Measurements from ENCODE around the gene PDE8A.
"Not testable (repeated sequence)": the region's sequence is repeated elsewhere in the genome, so short reads cannot be mapped to it uniquely, and the experiment has no call there.

The PDE8A gene

DNA sequence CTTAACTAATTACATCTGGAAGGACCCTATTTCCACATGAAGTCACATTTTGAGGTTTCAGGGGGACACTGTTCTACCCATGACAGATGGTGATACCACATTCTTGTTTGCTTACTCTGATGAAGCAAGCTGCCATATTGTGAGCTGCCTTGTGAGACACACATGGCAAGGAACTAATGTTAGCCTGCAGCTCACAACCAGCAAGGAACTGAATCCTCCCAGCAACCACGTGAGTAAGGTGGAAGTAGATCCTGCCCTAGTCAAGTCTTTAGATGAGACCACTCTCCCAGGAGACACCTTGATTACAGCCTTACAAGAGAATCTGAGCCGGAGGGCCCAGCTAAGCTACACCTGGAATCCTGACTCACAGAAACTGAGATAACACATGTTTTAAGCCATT, 160.1 kb downstream of the PDE8A start:
- no peak for DNase-seq

DNA sequence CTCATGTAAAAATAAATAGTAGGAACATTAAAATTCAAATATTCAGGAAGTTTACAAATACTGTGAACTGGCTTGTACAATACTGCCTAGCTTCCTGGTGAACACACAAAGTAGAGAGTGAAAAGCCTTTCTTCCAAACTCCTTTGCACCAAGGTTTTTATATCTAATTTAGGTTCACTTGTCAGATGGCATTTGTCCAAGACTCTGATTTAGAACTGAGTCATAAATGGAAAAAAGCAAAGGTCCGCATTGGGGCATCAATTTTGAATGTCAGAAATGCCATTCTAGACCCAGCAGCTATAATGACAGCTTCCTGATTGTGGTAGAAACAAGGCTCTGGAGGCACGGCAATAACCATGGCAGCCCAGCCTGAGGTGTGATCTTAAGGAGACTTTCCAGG, 160.7 kb downstream of the PDE8A start:
- peak; percentile 8 for DNase-seq

DNA sequence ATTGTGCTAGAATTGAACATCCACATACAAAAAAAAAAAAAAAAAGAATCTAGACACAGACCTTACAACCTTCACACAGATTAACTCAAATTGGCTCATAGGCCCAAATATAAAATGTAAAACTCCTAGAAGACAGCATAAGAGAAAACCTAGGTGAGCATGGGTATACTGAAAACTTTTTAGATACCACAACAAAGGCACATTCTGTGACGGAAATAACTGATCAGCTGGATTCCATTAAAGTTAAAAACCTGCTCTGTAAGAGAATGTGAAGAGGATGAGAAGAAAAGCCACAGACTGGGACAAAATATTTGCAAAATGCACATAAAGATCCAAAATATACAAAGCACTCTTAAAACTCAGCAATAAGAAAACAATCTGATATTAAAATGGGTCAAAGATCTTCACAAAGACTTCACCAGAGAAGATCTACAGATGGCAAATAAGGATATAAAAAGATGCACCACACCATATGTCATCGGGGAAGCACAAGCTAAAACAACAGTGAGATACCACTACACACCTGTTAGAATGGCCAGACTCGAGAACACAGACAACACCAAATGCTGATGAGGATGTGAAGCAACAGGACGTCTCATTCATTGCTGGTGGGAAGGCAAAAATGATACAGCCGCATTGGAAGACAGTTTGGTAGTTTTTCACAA, 167.9 kb downstream of the PDE8A start:
- DNase-seq = no peak

DNA sequence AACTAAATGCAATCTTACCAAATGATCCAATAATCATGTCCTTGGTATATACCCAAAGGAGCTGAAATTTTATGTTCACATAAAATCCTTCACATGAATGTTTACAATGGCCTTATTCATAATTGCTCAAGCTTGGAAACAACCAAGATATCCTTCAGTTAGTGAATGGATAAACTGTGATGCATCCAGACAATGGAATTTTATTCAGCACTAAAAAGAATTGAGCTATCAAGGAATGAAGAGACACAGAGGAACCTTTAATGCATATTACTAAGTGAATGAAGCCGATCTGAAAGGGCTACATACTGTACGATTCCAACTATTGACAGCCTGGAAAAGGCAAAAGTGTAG, 168.4 kb downstream of the PDE8A start:
- DNase-seq = no peak

DNA sequence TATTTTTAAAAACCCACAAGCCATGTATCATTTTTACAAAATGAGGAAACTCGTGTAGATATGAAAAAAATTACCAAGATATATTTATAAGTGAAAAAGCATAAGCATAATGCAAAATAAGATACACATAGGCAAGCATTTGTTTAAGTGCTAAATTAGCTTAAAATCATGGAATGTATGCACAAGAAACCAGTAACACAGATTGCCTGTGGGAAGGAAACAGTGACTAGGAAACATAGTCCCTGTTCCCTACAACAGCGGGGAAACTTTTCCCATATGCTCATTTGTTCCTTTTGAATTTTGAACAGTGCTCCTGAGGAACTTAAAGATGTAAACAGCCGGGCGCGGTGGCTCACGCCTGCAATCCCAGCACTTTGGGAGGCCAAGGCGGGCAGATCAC, 169.5 kb downstream of the PDE8A start:
- DNase-seq = no peak

DNA sequence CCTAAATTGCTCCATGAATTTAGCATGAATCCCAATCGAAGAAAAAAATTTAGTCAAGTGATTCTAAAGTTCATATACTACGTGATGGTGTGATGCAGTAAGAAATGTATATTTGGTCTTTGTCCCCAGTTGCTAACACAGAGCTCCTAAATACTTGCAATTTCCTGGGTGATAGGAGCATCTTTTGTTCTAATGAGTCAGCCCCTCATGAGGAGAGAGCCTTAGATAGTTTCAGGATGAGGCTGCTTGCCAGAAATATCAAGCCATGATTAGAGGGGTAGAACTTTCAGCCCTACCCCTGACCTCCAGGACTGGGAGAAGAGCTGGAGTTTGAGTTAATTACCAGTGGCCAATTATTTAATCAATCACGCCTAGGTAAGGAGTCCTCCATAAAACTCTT, 170.2 kb downstream of the PDE8A start:
- DNase-seq = no peak

DNA sequence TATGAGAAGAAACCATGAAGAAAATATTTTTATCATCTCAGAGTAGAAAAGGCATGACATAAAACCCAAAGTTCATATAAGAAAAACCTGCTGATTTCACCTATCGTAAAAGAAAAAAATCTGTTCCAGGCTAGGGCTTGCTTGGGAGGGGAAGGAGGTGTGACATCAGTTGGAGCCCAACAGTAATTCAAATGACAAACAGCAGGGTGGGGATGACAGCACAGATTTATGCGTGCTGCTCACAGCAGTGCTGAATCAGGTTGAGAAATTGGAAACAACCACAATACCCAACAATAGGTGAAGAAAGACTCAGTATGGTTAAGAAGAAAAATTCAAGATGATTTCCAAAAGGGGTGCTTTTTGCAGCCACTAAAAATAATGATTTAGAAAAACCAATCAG, 172.4 kb downstream of the PDE8A start:
- DNase-seq = no peak

DNA sequence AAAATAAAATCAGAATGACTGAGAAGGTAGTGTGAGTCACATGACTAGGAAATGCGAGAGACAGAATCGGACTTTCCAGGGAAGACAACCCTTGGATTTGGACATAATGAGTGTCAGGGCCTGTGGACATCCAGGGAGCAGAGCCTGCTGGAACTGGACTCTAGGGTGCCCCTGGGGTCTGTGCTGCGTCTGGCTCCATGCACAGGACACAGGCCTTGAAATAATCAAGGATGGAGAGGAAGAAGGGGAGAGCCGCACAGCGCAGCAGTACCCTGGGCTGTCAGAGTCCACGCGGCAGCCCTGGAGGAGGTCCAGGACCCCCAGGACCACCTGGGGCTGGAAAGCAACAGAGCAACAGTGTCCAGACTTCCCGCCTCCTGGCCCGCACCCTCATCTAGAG, 173.7 kb downstream of the PDE8A start:
- DNase-seq = no peak

DNA sequence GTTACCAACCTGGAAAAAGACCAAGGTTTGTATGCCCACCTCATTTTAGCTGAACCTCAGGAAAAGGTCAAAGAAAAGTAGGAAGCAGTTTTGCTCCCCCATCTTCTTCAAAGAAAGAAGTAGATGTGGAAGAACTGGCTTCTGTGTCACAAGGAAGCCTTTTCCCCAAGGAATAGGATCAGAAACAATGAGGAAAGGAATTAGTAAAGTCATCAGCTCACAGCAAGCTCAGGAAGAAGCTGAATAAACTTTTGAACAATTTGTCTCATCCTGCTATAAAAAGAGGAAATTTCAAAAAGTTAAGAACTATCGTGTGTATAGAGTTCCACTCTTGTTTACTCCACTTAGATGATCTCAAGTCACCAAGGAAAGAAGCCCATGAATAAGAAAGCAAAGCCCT, 174.2 kb downstream of the PDE8A start:
- no peak for DNase-seq

DNA sequence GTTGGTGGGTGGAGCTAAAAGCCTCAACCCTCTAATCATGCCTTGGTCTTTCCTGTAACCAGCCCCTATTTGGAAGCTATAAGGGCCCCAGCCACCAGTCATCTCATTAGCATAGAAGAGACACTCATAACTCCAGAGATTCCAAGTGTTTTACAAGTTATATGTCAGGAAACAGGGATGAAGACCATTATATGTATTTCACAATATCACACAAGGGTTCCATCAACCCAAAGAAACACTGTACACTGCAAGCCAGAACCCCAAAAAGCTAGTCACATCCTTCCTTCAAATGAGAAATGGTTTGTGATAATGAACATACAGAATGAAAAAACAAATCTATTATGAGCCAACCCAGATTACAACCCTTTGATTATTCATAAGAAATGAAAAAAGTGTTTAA, 175.7 kb downstream of the PDE8A start:
- no peak for DNase-seq

DNA sequence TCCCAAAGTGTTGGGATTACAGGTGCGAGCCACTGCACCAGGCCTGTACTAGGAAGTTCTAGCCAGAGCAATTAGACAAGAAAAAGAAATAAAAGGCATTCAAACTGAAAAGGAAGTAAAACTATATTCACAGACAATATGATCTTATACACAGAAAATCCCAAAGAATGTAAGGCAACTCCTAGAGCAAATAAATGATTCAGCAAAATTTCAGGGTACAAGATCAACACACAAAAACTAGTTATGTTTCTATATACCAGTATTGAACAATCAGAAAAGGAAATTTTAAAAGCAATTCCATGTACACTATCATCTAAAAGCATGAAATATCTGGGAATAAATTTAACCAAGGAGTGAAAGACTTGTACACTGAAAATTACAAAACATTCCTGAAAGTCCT, 180.6 kb downstream of the PDE8A start:
- no peak for DNase-seq

DNA sequence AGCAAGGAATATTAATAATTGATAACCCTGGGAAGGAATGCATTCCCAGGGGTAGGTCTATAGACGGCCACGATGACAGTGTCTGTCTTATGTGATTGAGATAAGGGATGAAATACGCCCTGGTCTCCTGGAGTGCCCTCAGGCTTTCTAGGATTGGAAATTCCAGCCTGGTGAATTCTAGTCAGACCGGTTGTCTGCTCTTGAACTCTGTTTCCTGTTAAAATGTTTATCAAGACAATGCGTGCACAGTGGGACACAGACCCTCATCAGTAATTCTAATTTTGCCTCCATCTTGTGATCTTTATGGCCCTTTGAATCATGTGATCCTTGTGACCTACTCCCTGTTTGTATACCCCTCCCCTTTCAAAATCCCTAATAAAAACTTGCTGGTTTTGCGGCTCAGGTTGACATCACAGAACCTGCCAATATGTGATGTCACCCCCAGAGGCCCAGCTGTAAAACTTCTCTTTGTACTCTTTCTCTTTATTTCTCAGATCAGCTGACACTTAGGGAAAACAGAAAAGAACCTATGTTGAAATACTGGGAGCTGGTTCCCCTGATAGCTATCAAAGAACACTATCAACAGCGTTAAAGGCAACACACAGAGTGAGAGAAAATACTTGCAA, 183.3 kb downstream of the PDE8A start:
- no peak for DNase-seq

DNA sequence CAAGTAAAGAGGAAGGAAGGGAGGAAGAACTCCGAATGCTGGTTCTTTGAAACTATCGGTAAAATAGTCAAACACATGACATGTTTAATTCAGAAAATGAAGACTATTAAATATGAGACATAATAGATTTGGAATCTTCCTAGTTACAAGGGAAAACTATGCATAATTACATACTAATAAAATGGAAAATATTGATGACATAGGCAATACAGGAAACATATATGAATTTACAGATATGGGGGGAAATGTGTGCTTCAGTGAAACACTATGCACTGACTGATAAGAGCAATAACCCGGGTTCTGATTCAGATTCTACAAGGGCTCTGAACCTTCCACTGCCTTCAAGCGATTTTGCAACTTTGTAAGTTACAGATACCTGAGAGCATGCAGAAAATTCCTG, 185.9 kb downstream of the PDE8A start:
- no peak for DNase-seq

DNA sequence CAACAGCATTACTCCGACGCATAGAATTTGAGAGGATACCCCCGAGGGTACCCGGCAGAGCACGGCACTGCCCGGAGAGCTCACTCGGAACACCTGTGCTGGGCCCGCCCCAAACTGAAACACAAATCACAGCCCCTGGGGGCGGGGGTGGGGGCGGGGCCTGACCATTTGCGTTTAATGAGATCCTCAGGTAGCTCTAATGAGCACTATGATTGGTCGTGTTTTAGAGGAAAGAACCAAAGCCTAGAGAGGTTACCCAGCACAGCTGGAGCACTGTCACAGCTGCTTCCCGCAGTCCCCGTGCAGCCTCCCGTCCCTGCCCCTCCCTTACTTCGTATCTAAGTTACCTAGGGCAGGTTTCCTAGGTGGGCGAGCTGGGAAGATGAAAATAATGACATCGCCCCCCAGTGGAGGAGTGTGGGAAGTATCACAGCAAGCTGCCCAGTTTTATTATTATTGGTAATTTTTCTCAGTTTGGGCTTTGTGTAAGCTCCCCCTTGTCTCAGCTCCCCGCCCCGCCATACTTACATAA, 187.1 kb downstream of the PDE8A start:
- no peak for DNase-seq

DNA sequence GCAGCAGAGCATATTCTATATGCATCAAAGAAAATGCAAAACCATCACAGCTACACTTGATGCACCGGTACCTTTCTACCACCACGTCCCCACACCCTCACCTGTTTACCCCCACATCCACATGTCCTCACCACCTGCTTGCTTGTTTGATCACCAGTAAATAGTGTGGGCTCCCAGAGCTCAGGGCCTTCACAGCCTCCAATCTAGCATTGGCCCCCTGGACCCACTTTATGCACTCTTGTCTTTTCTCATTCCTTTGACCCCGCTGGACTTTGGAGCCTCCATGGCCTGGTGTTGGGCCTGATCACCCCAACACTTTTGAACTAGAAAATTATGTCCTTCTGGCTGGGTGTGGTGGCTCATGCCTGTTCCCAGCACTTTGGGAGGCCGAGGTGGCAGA, 190.1 kb downstream of the PDE8A start:
- DNase-seq = no peak

DNA sequence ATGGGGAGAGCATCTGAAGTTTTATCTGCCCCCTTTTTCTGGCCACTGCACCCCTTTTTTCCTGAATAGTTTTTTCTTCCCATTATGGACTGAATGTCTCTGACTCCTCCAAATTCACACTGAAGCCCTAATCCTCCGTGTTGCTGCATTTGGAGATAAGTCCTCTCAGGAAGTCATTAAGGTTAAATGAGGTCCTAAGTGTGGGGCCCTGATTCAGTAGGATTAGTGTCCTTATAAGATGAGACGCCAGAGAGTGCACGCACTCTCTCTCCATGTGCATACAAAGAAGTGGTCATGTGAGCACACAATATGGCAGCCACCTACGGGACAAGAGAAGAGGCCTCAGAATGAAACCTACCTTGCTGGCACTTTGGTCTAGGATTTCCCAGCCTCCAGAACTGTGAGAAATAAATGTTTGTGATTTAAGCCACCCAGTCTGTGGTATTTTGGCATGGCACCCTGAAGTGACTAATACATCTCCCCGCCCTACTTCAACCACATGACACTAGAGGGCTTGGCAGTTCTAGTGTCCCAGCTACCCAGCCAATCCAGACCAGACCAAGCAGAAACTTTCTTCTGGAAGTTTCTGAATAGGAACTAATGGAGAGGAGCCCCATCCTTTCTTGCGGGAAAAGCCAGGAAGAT, 191.3 kb downstream of the PDE8A start:
- DNase-seq = no peak

DNA sequence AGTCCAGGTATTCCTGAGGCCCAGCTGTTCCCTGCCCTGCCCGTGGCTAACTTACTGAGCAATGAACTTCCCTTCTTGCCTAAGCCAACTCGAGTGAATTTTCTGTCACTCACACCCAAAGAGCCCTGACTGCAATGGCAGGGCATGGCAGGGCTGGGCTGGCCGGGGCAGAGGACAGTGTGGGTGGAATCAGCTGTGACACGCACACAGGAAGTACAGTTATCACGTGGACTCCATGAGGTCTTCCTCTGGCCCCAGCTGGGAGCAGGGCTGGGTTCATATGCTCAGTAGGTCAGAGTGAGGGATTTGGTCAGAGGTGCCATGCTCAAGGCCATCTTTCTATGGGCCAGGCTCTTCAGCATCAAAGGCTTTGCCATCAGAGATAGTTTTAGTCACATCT, 192.0 kb downstream of the PDE8A start:
- not testable (repeated sequence) for DNase-seq

DNA sequence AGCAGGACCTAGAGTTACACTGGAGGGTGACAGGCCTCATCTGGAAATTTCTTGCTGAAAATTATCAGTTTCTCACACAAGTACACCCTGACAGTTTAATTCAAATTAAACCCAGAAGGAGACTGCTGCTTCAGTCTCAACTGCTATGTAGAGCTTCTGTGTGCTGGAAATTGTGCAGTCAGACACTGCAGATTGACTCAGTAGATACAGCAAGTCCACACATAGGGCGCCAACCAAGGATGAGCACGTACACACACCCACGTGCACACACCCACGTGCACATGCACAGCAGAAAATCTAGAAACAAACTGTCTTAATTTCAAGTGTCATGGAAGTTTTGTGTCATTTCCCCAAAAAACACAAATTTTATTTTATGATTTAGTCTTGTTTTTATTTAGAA, 192.9 kb downstream of the PDE8A start:
- DNase-seq = no peak

DNA sequence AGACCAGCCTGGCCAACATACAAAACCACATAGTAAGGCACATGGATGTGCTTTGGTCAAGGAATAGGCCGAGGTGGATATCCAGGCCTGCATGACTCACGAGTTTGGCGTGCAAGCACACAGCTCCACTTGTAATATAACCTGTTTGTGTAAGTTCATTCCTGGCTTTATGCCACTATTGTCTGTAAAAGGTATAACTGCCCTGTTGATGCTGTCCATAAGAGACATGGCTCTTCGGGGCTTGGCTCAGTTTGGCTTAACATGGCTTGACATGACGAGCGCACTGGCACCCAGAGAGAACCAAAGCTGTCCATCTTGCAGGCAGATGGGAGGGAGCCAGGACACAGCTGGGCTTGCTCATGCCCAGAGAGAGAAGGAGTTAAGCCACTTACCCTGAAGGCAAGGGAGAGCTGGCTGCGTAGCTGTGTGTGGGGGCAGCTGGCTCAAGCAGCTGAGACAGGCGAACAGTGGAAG, 195.4 kb downstream of the PDE8A start:
- not testable (repeated sequence) for DNase-seq

DNA sequence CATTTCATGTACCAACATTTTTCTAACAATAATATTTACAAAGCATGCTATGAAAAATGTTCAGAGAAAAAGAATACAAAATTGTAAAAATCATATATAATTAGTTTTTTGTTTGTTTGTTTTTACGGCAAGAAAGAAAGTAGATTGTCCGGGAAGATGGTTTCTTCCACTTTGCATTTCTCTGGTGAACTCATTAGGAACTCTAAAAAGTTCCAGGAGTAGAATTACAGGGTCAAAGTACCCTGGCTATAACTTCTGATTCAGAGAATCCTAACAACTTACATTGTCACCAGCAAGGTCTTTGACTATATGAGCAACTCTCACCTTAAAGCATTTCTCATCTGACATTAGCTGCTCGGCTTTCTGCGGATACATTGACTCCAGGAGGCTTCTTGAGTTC, 196.7 kb downstream of the PDE8A start:
- no peak for DNase-seq

DNA sequence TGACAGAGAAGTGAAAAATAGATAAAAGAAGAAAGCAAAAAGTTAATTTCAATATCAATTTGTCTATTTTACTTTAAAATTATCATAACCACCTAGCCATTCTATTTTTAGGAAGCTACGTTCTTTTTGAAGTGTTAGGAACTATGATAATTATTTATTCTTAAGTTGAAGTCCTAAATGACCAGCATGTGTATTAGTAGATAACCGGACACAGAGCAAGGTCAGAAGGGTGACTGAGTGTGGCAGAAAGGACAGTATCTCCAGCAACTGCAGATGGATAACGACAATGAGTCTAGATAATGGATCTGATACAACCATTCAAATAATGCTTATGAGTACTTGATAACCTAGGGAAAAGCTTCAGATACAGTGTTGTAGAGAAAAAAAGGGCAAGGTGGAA, 198.0 kb downstream of the PDE8A start:
- no peak for DNase-seq

DNA sequence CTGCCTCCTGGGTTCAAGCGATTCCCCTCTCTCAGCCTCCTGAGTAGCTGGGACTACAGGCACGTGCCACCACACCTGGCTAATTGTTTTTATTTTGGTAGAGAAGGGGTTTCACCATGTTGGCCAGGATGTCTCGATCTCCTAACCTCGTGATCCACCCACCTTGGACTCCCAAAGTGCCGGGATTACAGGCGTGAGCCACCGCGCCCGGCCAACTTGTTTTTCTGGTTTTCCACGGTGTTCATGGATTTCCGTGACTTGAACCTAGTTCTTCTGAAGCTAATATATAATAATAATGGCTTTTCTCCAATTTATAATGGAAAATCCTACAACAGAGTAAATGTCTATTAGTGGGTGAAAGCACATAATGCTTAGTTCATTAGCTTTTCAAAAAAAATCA, 203.7 kb downstream of the PDE8A start:
- not testable (repeated sequence) for DNase-seq

DNA sequence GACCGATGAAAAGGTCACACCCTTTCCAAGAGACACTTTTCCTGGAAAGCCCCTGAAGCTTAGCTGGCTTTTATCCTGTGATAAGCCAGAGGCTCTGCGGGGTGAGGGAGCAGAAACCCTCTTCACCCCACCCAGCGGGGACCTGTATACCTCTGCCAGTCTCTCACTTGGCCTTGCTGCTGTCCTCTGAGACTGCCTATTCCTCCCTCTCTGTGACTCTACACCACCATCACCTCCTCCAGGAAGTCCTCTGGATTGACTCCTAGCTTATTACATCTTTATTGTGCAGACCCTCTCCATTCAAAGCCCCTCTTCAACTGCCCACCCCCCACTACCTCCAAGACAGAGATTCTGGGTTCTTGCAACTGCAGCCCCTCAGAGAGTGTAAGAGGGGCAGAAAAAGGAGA, 206.5 kb downstream of the PDE8A start:
- DNase-seq = not testable (repeated sequence)

Data from NCI-H2227 treated with DMSO at 0.1 percent for 48 hours (cell line).